ENCODE measurements around the gene CCDC182. TPM values are rescaled to one million over a fixed set of nuclear protein-coding genes. Genes with fewer than 3 reads are reported as not detected.

Gene CCDC182
- total RNA-seq (ENCODE audit: low replicate concordance): not detected in 2 replicates
- long read RNA-seq: 0 reads

DNA sequence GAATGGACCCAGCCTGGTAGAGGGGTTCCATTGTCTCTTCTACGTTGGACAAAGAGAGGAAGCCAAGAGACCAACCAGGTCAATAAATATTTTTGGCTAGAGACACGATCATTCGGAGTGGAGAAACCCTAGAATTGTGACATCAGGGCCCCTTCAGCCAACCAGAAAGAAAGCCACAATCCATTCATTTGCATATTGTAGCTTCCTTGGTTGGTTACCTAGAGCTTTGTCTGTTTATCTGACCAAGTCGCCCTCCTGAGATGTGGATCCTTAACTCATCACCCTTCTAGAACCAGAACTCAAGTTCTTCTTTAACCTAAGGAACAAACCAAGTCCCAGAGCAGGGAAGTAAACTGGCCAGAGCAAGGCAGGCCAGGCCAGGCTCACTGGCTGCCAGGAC, at the start of gene CCDC182:
CCDC182 (minus strand) TSS at position 58 of the 400 bp plus-strand sequence; CDS start at position 31, 27 bp downstream.
- no peak for DNase-seq (ENCODE audit: extremely low spot score, unreplicated experiment)
- peaks cover 30% of the 10 kb centered on the region for H3K27me3 Mint-ChIP-seq
- H3K27ac Mint-ChIP-seq: no peak within 1 kb of the TSS
- H3K4me3 Mint-ChIP-seq: no peak within 1 kb of the TSS
- peaks cover 3% of the 10 kb centered on the region for H3K4me1 Mint-ChIP-seq (ENCODE audit: unreplicated experiment)
- H3K36me3 Mint-ChIP-seq: no peaks in the 10 kb centered on the region
- H3K9me3 Mint-ChIP-seq: no peaks in the 10 kb centered on the region
- TF ChIP-seq, protein P1, sequence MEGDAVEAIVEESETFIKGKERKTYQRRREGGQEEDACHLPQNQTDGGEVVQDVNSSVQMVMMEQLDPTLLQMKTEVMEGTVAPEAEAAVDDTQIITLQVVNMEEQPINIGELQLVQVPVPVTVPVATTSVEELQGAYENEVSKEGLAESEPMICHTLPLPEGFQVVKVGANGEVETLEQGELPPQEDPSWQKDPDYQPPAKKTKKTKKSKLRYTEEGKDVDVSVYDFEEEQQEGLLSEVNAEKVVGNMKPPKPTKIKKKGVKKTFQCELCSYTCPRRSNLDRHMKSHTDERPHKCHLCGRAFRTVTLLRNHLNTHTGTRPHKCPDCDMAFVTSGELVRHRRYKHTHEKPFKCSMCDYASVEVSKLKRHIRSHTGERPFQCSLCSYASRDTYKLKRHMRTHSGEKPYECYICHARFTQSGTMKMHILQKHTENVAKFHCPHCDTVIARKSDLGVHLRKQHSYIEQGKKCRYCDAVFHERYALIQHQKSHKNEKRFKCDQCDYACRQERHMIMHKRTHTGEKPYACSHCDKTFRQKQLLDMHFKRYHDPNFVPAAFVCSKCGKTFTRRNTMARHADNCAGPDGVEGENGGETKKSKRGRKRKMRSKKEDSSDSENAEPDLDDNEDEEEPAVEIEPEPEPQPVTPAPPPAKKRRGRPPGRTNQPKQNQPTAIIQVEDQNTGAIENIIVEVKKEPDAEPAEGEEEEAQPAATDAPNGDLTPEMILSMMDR (conservative IDR thresholded peaks at IDR 0.05): no peak

DNA sequence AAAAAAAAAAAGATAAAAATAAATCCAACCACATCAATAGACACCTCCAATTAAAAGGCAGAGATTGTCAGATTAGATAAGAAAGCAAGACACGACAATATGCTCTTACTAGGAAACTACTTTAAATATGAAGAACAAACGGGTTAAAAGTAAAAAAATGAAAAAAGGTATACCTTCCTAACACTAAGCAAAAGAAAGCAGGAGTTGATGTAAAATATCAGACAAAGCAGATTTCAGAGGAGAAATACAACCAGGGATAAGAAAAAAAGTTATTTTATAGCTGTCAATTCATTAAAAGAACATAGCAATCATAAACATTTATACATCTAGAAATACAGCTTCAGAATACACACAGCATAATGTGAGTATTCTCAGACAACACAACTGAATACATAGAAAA, 49.7 kb upstream of the CCDC182 start:
- DNase-seq (ENCODE audit: extremely low spot score, unreplicated experiment): no peak
- Mint-ChIP-seq H3K36me3 (no peaks in the 10 kb centered on the region), H3K4me3 (no peak overlapping the region), H3K27me3 (peaks cover 11% of the 10 kb centered on the region), H3K4me1 (ENCODE audit: unreplicated experiment) (no peaks in the 10 kb centered on the region), H3K9me3 (no peaks in the 10 kb centered on the region), H3K27ac (no peak overlapping the region)
- TF ChIP-seq, protein P1 (conservative IDR thresholded peaks at IDR 0.05): no peak

DNA sequence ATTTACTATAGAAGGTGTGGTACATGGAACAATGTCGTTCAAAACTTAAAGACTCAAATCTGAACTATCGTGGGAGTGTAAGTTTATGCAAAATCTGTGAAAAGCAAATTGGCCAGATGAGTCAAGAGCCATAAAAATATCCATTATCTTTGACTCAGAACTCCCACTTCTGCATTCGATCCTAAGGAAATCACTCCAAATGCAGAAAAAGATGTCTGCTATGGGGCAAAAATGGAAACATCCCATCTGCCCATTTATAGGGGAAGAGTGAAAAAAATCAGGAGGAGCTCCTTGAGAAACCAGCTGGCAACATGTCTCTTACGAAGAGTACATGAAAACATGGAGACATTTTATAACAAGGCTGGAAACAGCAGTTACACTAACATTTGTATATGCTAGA, 43.6 kb upstream of the CCDC182 start:
- DNase-seq (ENCODE audit: extremely low spot score, unreplicated experiment): no peak
- TF ChIP-seq, protein P1 (conservative IDR thresholded peaks at IDR 0.05): no peak
- Mint-ChIP-seq H3K4me1 (ENCODE audit: unreplicated experiment) (no peaks in the 10 kb centered on the region), H3K9me3 (no peaks in the 10 kb centered on the region), H3K27ac (no peak overlapping the region), H3K4me3 (no peak overlapping the region), H3K36me3 (no peaks in the 10 kb centered on the region), H3K27me3 (peaks cover 48% of the 10 kb centered on the region)

DNA sequence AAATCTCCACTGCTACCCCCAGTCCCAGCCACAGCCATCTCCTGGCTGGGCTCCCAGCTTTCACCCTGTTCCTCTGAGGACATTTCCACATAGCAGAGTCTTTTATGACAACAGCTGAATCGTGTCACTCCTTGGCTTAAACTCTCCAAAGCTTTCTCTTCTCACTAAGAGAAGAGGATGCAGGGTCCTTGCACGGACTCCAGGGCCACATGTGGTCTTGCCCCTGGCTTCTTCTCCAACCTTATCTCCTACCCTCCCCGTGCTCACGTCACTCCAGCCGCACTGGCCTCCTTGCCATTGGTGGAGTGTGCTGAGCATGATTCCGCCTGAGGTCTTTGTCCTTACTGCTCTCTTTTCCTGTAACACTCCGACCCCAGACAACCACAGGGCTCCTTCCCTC, 39.9 kb upstream of the CCDC182 start:
- peaks cover 6% of the 10 kb centered on the region for H3K4me1 Mint-ChIP-seq (ENCODE audit: unreplicated experiment)
- peaks cover 44% of the 10 kb centered on the region for H3K27me3 Mint-ChIP-seq
- DNase-seq (ENCODE audit: extremely low spot score, unreplicated experiment): no peak
- TF ChIP-seq, protein P1 (conservative IDR thresholded peaks at IDR 0.05): no peak
- H3K27ac Mint-ChIP-seq: no peak overlapping the region
- H3K36me3 Mint-ChIP-seq: no peaks in the 10 kb centered on the region
- no peaks in the 10 kb centered on the region for H3K9me3 Mint-ChIP-seq
- no peak overlapping the region for H3K4me3 Mint-ChIP-seq

DNA sequence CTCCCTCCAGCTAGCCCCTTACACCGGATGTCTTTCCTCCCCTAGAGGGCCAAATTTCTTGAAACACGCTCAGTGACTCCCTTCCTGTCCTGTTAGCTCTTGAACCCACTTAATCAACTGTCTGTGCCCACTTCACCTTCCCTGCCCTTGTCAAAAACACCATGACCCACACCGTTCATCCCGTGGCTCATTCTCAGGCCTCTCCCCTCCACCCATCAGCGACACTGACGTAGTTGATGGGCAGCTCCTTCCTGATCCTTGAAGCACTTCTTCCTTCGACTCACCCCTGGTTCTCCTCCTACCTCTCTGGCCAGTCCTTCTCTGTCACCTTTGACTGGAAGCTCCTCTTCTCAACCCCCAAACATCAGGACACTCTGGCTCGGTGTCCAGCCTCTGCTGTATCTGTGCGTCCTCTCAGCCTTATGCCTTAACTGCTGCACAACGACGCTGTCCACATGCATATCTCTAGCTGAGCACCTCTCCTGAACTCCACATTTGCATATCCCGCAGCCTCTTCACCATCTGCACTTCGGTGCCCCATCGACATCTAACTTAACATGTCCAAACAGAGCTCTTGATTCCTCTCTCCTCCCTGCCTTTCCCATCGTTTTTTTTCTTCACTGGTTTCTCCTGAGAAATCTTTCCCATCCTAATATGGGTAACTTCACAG, 39.3 kb upstream of the CCDC182 start:
- Mint-ChIP-seq H3K4me1 (ENCODE audit: unreplicated experiment) (peaks cover 6% of the 10 kb centered on the region), H3K4me3 (no peak overlapping the region), H3K27ac (no peak overlapping the region), H3K9me3 (no peaks in the 10 kb centered on the region), H3K36me3 (no peaks in the 10 kb centered on the region), H3K27me3 (peaks cover 38% of the 10 kb centered on the region)
- TF ChIP-seq, protein P1 (conservative IDR thresholded peaks at IDR 0.05): no peak
- no peak for DNase-seq (ENCODE audit: extremely low spot score, unreplicated experiment)

Measured in type B pancreatic cell (in vitro differentiated cells).